ENCODE results near the gene RRBP1. TPM values are rescaled to one million over a fixed set of nuclear protein-coding genes. Genes with fewer than 3 reads are reported as not detected.

Gene RRBP1
- total RNA-seq, 2 experiments from 2014 or later = 21.1 to 24.9 TPM

- Mint-ChIP-seq H3K9me3 (ENCODE audit: low read depth) (no peaks in the 10 kb centered on the region), H3K4me3 (no peak overlapping the region), H3K4me1 (no peaks in the 10 kb centered on the region), H3K27ac (no peak overlapping the region), H3K27me3 (no peaks in the 10 kb centered on the region), H3K36me3 (ENCODE audit: low read depth) (peaks cover 6% of the 10 kb centered on the region)
- ChIA-PET CTCF (interaction anchor here (1.0 to 5.5 kb wide), 5 partner anchors 12 to 114 kb away, joined by 4 to 27 read pairs (median 6); no protein-coding TSS in a partner anchor), POLR2A (no interaction called here)
- ATAC-seq (no peak), DNase-seq (no peak)
- intact Hi-C loops (cut with DNase I, micrococcal nuclease) = no loop called here
Observed at GRCh38 chr20:17618673-17619013, 63.4 kb downstream of the RRBP1 start.

GRCh38 chr20:17617868-17618672, 64.0 kb downstream of the RRBP1 start:
- intact Hi-C loops (cut with DNase I, micrococcal nuclease) = loop anchor here (1.0 kb wide), 2 partner anchors 81 to 113 kb away; no protein-coding TSS in a partner anchor
- CTCF ChIA-PET = interaction anchor here (1.0 to 5.5 kb wide), 5 partner anchors 13 to 114 kb away, joined by 4 to 27 read pairs (median 6); no protein-coding TSS in a partner anchor
- H3K27ac Mint-ChIP-seq = no peak overlapping the region

GRCh38 chr20:17617212-17617867, 64.7 kb downstream of the RRBP1 start:
- POLR2A ChIA-PET = no interaction called here

More at GRCh38 chr20:17617868-17618672, 64.0 kb downstream of the RRBP1 start:
- Mint-ChIP-seq H3K4me3 (no peak overlapping the region), H3K36me3 (ENCODE audit: low read depth) (peaks cover 6% of the 10 kb centered on the region), H3K9me3 (ENCODE audit: low read depth) (no peaks in the 10 kb centered on the region), H3K27me3 (no peaks in the 10 kb centered on the region), H3K4me1 (no peaks in the 10 kb centered on the region)
- POLR2A ChIA-PET = no interaction called here
- ATAC-seq = no peak
- DNase-seq = no peak

GRCh38 chr20:17616480-17617211, 65.4 kb downstream of the RRBP1 start:
- Mint-ChIP-seq H3K27me3 (no peaks in the 10 kb centered on the region), H3K4me1 (peaks cover 12% of the 10 kb centered on the region), H3K27ac (no peak overlapping the region), H3K4me3 (no peak overlapping the region), H3K9me3 (ENCODE audit: low read depth) (no peaks in the 10 kb centered on the region), H3K36me3 (ENCODE audit: low read depth) (peaks cover 2% of the 10 kb centered on the region)
- intact Hi-C loops (cut with DNase I, micrococcal nuclease) = loop anchor here (1.0 kb wide), 2 partner anchors 79 to 111 kb away; no protein-coding TSS in a partner anchor
- ChIA-PET CTCF (interaction anchor here (1.4 to 5.5 kb wide), 4 partner anchors 74 to 112 kb away, joined by 3 to 27 read pairs (median 12); no protein-coding TSS in a partner anchor), POLR2A (no interaction called here)
- DNase-seq (no peak), ATAC-seq (no peak)

More at GRCh38 chr20:17617212-17617867, 64.7 kb downstream of the RRBP1 start:
- Mint-ChIP-seq H3K9me3 (ENCODE audit: low read depth) (no peaks in the 10 kb centered on the region), H3K4me1 (peaks cover 5% of the 10 kb centered on the region), H3K4me3 (no peak overlapping the region), H3K27ac (no peak overlapping the region), H3K27me3 (no peaks in the 10 kb centered on the region), H3K36me3 (ENCODE audit: low read depth) (peaks cover 4% of the 10 kb centered on the region)
- intact Hi-C loops (cut with DNase I, micrococcal nuclease) = loop anchor here (1.0 kb wide), 2 partner anchors 80 to 112 kb away; no protein-coding TSS in a partner anchor
- DNase-seq (peak; percentile 72), ATAC-seq (peak; percentile 71)
- CTCF ChIA-PET = interaction anchor here (2.5 to 5.5 kb wide), 3 partner anchors 75 to 113 kb away, joined by 6 to 27 read pairs (median 17); no protein-coding TSS in a partner anchor

- no peak overlapping the region for H3K4me3 Mint-ChIP-seq
- POLR2A ChIA-PET = no interaction called here
- CTCF ChIA-PET = interaction anchor here (1.4 to 5.5 kb wide), 3 partner anchors 74 to 112 kb away, joined by 3 to 27 read pairs (median 17); no protein-coding TSS in a partner anchor
- H3K4me1 Mint-ChIP-seq = peaks cover 17% of the 10 kb centered on the region
- DNase-seq (no peak), ATAC-seq (no peak)
- no peaks in the 10 kb centered on the region for H3K9me3 Mint-ChIP-seq (ENCODE audit: low read depth)
- peaks cover 2% of the 10 kb centered on the region for H3K36me3 Mint-ChIP-seq (ENCODE audit: low read depth)
- no peak overlapping the region for H3K27ac Mint-ChIP-seq
- no peaks in the 10 kb centered on the region for H3K27me3 Mint-ChIP-seq
- intact Hi-C loops (cut with DNase I, micrococcal nuclease) = no loop called here
Observed at GRCh38 chr20:17615645-17616479, 66.2 kb downstream of the RRBP1 start.

- ChIA-PET POLR2A (interaction anchor here (0.6 kb wide), 3 partner anchors 21 to 533 kb away, joined by 3 to 4 read pairs (median 4); no protein-coding TSS in a partner anchor), CTCF (interaction anchor here (0.5 to 5.5 kb wide), 5 partner anchors 67 to 111 kb away, joined by 3 to 27 read pairs (median 4); partner anchors contain the start of gene RRBP1)
- Mint-ChIP-seq H3K4me1 (peaks cover 25% of the 10 kb centered on the region), H3K4me3 (no peak overlapping the region), H3K27ac (no peak overlapping the region), H3K27me3 (no peaks in the 10 kb centered on the region), H3K36me3 (ENCODE audit: low read depth) (peaks cover 7% of the 10 kb centered on the region), H3K9me3 (ENCODE audit: low read depth) (no peaks in the 10 kb centered on the region)
- DNase-seq (no peak), ATAC-seq (no peak)
- intact Hi-C loops (cut with DNase I, micrococcal nuclease) = no loop called here
Observed at GRCh38 chr20:17614812-17615644, 67.0 kb downstream of the RRBP1 start.

GRCh38 chr20:17614176-17614811, 67.7 kb downstream of the RRBP1 start:
- peaks cover 4% of the 10 kb centered on the region for H3K36me3 Mint-ChIP-seq (ENCODE audit: low read depth)
- ChIA-PET POLR2A (interaction anchor here (0.6 kb wide), 2 partner anchors 35 to 534 kb away, joined by 4 read pairs; no protein-coding TSS in a partner anchor), CTCF (interaction anchor here (0.5 to 5.5 kb wide), 4 partner anchors 68 to 110 kb away, joined by 3 to 27 read pairs (median 6); partner anchors contain the start of gene RRBP1)
- H3K4me1 Mint-ChIP-seq = peaks cover 33% of the 10 kb centered on the region
- intact Hi-C loops (cut with DNase I, micrococcal nuclease) = no loop called here
- no peak overlapping the region for H3K27ac Mint-ChIP-seq
- no peak overlapping the region for H3K4me3 Mint-ChIP-seq
- DNase-seq (no peak), ATAC-seq (no peak)
- H3K27me3 Mint-ChIP-seq = no peaks in the 10 kb centered on the region
- H3K9me3 Mint-ChIP-seq (ENCODE audit: low read depth) = no peaks in the 10 kb centered on the region

GRCh38 chr20:17613328-17614175, 68.5 kb downstream of the RRBP1 start:
- intact Hi-C loops (cut with DNase I, micrococcal nuclease) = no loop called here
- CTCF ChIA-PET = interaction anchor here (1.1 to 5.5 kb wide), 5 partner anchors 69 to 284 kb away, joined by 3 to 27 read pairs (median 4); partner anchors contain the start of gene RRBP1
- Mint-ChIP-seq H3K36me3 (ENCODE audit: low read depth) (peaks cover 4% of the 10 kb centered on the region), H3K27ac (no peak overlapping the region), H3K4me1 (peaks cover 36% of the 10 kb centered on the region), H3K27me3 (no peaks in the 10 kb centered on the region), H3K4me3 (no peak overlapping the region), H3K9me3 (ENCODE audit: low read depth) (no peaks in the 10 kb centered on the region)
- ATAC-seq (no peak), DNase-seq (no peak)
- POLR2A ChIA-PET = no interaction called here

GRCh38 chr20:17612992-17613327, 69.1 kb downstream of the RRBP1 start:
- DNase-seq (no peak), ATAC-seq (no peak)
- ChIA-PET POLR2A (no interaction called here), CTCF (interaction anchor here (0.7 to 1.2 kb wide), 3 partner anchors 38 to 285 kb away, joined by 3 read pairs; no protein-coding TSS in a partner anchor)
- peak overlapping the region; percentile 90 for H3K27ac Mint-ChIP-seq
- H3K27me3 Mint-ChIP-seq = no peaks in the 10 kb centered on the region
- intact Hi-C loops (cut with DNase I, micrococcal nuclease) = no loop called here
- no peak overlapping the region for H3K4me3 Mint-ChIP-seq
- no peaks in the 10 kb centered on the region for H3K9me3 Mint-ChIP-seq (ENCODE audit: low read depth)
- H3K4me1 Mint-ChIP-seq = peaks cover 36% of the 10 kb centered on the region
- H3K36me3 Mint-ChIP-seq (ENCODE audit: low read depth) = peaks cover 4% of the 10 kb centered on the region

Measured in activated CD4-positive, alpha-beta T cell treated with anti-CD3 and anti-CD28 coated beads for 36 hours (primary cell).